HEK293T (cell line): ENCODE data around the gene ACBD6.

Source experiments
- BHLHE40 ChIP-seq: fragments of 450-650 bp; IDR thresholded peaks from 2 replicates; pipeline ENCODE4 v1.6.1; 2016; ENCODE audit warnings: mild to moderate bottlenecking, moderate library complexity, borderline replicate concordance
- ELF4 ChIP-seq: fragments of 450-650 bp; IDR thresholded peaks from 2 replicates; pipeline ENCODE4 v1.6.1; 2017; ENCODE audit warnings: antibody characterized with exemption
- FOXM1 ChIP-seq: fragments of 450-650 bp; IDR thresholded peaks from 2 replicates; pipeline ENCODE4 v1.6.1; 2017; ENCODE audit warnings: mild to moderate bottlenecking, borderline replicate concordance
- HDGF ChIP-seq: fragments of 450-650 bp; IDR thresholded peaks from 2 replicates; pipeline ENCODE4 v1.6.1; 2017; ENCODE audit warnings: antibody characterized with exemption, borderline replicate concordance
- L3MBTL2 ChIP-seq: fragments of 450-650 bp; conservative IDR thresholded peaks from 2 replicates; pipeline ENCODE4 v1.6.1; 2016; ENCODE audit warnings: mild to moderate bottlenecking
- NFRKB ChIP-seq: fragments of 450-650 bp; IDR thresholded peaks from 2 replicates; pipeline ENCODE4 v1.6.1; 2016; ENCODE audit warnings: mild to moderate bottlenecking, moderate library complexity
- SP1 ChIP-seq: fragments of 450-650 bp; IDR thresholded peaks from 2 replicates; pipeline ENCODE4 v1.6.1; 2017
- SUZ12 ChIP-seq: fragments of 450-650 bp; IDR thresholded peaks from 2 replicates; pipeline ENCODE4 v1.6.1; 2016; ENCODE audit warnings: mild to moderate bottlenecking
- TARDBP ChIP-seq: fragments of 450-650 bp; IDR thresholded peaks from 2 replicates; pipeline ENCODE4 v1.6.1; 2016
- ZNF384 ChIP-seq: fragments of 450-650 bp; IDR thresholded peaks from 2 replicates; pipeline ENCODE4 v1.6.1; 2016
- TF ChIP-seq, protein P1 (sequence below): fragments of 450-650 bp; IDR thresholded peaks from 2 replicates; pipeline ENCODE4 v1.6.1; 2016

DNA sequence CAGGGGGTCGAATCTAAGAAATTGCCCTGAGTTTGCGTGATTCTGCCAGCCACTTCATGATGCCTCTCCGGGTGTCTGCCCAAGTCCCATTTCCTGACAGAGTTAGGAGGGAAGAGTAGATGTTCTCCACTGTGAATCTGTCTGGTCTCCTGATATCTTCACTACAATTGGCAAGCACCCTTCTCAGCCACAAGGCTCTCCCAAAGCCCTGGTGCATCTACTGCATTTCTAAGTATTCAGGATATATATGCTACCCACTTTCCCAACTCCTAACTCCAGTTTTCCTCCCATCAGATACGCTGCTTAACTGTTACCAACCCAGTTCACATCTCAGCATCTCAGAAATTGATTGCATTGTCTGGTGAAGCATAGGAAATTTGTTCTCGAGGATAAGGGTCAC is 30.5 kb upstream of the ACBD6 start:
- TF ChIP-seq NFRKB: no peak
- no peak for TF ChIP-seq ZNF384
- no peak for TF ChIP-seq FOXM1
- TF ChIP-seq SUZ12: no peak
- no peak for TF ChIP-seq BHLHE40
- TF ChIP-seq L3MBTL2: no peak
- TF ChIP-seq ELF4: no peak
- no peak for TF ChIP-seq SP1
- no peak for TF ChIP-seq HDGF
- no peak for TF ChIP-seq TARDBP
- TF ChIP-seq, protein P1, sequence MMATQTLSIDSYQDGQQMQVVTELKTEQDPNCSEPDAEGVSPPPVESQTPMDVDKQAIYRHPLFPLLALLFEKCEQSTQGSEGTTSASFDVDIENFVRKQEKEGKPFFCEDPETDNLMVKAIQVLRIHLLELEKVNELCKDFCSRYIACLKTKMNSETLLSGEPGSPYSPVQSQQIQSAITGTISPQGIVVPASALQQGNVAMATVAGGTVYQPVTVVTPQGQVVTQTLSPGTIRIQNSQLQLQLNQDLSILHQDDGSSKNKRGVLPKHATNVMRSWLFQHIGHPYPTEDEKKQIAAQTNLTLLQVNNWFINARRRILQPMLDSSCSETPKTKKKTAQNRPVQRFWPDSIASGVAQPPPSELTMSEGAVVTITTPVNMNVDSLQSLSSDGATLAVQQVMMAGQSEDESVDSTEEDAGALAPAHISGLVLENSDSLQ: no peak
